ENCODE measurements around the gene ARID1B. TPM values are rescaled to one million over a fixed set of nuclear protein-coding genes. Genes with fewer than 3 reads are reported as not detected.

Gene ARID1B
- total and polyA plus RNA-seq, 9 of the 15 experiments (the other 6 are each of a cell fraction or from before 2014, with no cell fraction given): 12.5 to 50.5 (median 25.8) TPM

DNA sequence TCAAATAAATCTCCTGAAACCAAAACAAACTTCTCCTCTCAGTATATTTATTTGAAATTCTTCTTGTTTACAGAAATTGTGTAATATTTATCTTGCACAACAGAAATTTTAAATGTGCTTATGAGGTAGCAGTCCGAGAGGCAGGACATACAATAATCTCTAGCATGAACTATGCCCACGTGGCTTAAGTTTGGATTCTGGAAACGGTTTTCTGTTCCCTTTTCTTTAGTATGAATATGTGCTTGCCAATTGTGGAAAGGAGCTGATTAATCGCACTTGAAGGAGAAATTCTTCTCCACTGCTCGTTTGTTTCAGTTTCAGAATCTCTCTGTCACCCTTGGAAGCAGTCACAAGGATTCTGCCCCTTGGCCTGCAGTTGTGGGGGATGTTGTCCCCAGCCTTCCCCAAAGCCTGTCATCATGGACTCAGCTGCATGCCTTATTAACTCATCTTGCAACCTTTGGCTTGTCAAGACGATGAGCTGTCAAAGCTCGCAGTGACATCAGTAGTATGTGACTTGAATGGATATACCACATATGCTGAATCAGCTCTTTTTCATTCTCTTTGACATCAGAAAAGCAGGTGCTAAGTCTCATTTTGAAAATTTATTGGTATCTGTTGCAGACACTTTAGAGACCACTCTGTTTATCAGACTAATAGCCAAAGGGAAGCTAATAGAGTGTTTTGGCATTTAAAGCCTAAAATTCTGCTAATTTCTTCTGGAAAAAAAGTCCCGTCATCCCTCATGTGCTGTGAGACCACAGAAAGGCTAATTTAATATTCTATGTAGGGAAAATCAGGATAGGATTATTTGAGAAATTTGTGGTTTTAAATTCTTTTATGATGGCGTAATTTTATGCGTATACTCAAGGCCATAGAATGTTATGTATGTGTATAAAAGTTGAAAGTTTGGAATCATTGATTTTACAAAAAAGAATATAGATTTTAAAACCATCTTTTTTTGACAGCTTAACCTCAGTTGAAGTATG is 186.8 kb downstream of the ARID1B start (continued):
- TF ChIP-seq E2F1 (CRISPR knock-in tag; IDR thresholded peaks at IDR 0.05): no peak
- TF ChIP-seq ZNF778 (CRISPR knock-in tag; IDR thresholded peaks at IDR 0.05): no peak
- no peak for TF ChIP-seq ELF4 (CRISPR knock-in tag; IDR thresholded peaks at IDR 0.05)
- TF ChIP-seq, protein P1, sequence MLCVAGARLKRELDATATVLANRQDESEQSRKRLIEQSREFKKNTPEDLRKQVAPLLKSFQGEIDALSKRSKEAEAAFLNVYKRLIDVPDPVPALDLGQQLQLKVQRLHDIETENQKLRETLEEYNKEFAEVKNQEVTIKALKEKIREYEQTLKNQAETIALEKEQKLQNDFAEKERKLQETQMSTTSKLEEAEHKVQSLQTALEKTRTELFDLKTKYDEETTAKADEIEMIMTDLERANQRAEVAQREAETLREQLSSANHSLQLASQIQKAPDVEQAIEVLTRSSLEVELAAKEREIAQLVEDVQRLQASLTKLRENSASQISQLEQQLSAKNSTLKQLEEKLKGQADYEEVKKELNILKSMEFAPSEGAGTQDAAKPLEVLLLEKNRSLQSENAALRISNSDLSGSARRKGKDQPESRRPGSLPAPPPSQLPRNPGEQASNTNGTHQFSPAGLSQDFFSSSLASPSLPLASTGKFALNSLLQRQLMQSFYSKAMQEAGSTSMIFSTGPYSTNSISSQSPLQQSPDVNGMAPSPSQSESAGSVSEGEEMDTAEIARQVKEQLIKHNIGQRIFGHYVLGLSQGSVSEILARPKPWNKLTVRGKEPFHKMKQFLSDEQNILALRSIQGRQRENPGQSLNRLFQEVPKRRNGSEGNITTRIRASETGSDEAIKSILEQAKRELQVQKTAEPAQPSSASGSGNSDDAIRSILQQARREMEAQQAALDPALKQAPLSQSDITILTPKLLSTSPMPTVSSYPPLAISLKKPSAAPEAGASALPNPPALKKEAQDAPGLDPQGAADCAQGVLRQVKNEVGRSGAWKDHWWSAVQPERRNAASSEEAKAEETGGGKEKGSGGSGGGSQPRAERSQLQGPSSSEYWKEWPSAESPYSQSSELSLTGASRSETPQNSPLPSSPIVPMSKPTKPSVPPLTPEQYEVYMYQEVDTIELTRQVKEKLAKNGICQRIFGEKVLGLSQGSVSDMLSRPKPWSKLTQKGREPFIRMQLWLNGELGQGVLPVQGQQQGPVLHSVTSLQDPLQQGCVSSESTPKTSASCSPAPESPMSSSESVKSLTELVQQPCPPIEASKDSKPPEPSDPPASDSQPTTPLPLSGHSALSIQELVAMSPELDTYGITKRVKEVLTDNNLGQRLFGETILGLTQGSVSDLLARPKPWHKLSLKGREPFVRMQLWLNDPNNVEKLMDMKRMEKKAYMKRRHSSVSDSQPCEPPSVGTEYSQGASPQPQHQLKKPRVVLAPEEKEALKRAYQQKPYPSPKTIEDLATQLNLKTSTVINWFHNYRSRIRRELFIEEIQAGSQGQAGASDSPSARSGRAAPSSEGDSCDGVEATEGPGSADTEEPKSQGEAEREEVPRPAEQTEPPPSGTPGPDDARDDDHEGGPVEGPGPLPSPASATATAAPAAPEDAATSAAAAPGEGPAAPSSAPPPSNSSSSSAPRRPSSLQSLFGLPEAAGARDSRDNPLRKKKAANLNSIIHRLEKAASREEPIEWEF (CRISPR knock-in tag; IDR thresholded peaks at IDR 0.05): no peak
- TF ChIP-seq JUND (IDR thresholded peaks at IDR 0.05; ENCODE audit: borderline replicate concordance, low read depth, low read length): peak; percentile 41; the same call in 1 of the 2 replicates
- TF ChIP-seq JUND (tag; IDR thresholded peaks at IDR 0.05; ENCODE audit: borderline replicate concordance, low read depth, low read length): peak; percentile 52; the same call in 2 of the 3 replicates
- no peak for TF ChIP-seq BRF2 (IDR thresholded peaks at IDR 0.05; ENCODE audit: borderline replicate concordance, insufficient read depth, insufficient read length)
- TF ChIP-seq, protein P2, sequence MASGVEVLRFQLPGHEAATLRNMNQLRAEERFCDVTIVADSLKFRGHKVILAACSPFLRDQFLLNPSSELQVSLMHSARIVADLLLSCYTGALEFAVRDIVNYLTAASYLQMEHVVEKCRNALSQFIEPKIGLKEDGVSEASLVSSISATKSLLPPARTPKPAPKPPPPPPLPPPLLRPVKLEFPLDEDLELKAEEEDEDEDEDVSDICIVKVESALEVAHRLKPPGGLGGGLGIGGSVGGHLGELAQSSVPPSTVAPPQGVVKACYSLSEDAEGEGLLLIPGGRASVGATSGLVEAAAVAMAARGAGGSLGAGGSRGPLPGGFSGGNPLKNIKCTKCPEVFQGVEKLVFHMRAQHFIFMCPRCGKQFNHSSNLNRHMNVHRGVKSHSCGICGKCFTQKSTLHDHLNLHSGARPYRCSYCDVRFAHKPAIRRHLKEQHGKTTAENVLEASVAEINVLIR (CRISPR knock-in tag; IDR thresholded peaks at IDR 0.05): no peak
- TF ChIP-seq SMARCA4 (IDR thresholded peaks at IDR 0.05): no peak
- TF ChIP-seq BACH1 (tag; IDR thresholded peaks at IDR 0.05): peak; percentile 93
- TF ChIP-seq TCF3 (CRISPR knock-in tag; IDR thresholded peaks at IDR 0.05): no peak
- no peak for TF ChIP-seq RBM34 (IDR thresholded peaks at IDR 0.05; ENCODE audit: borderline replicate concordance, insufficient read depth, low read length)
- TF ChIP-seq MAFG (tag; conservative IDR thresholded peaks at IDR 0.05): peak; percentile 99
- no peak for TF ChIP-seq NR2F6 (CRISPR knock-in tag; IDR thresholded peaks at IDR 0.05)
- TF ChIP-seq FOSL1 (tag; conservative IDR thresholded peaks at IDR 0.05): 0 out of 2 replicates have a peak, but pooled peaks have one; percentile 41
